Endodermal cell (in vitro differentiated cells): ENCODE data around the gene DDX51. TPM values are rescaled to one million over a fixed set of nuclear protein-coding genes. Genes with fewer than 3 reads are reported as not detected.

Source experiments
- DNase-seq: peaks from one replicate; pipeline ENCODE4 v3.0.0-alpha.2; 2017
- H3K27ac ChIP-seq: 2 replicates; pipeline ENCODE4 v1.5.1; 2013; ENCODE audit warnings: mild to moderate bottlenecking, low read depth, low read length, moderate library complexity
- H3K27me3 ChIP-seq: 2 replicates; pipeline ENCODE4 v1.6.1; 2013; ENCODE audit warnings: mild to moderate bottlenecking, low read length, moderate library complexity; ENCODE audit not compliant: insufficient read depth, control insufficient read depth, poor library complexity, severe bottlenecking
- H3K36me3 ChIP-seq: 2 replicates; pipeline ENCODE4 v1.7.0; 2013; ENCODE audit warnings: mild to moderate bottlenecking, low read length, moderate library complexity; ENCODE audit not compliant: control insufficient read depth, insufficient read depth
- H3K4me1 ChIP-seq: one replicate; pipeline ENCODE4 v1.7.0; 2013; ENCODE audit warnings: low read length; ENCODE audit not compliant: control insufficient read depth, insufficient read depth
- H3K4me3 ChIP-seq: 2 replicates; pipeline ENCODE4 v1.5.1; 2013; ENCODE audit warnings: mild to moderate bottlenecking, low read length, moderate library complexity
- H3K9ac ChIP-seq: 2 replicates; pipeline ENCODE4 v1.6.1; 2013; ENCODE audit warnings: mild to moderate bottlenecking, low read length, moderate library complexity; ENCODE audit not compliant: poor library complexity, severe bottlenecking; ENCODE audit errors: extremely low read depth
- H3K9me3 ChIP-seq: 2 replicates; pipeline ENCODE4 v1.6.1; 2013; ENCODE audit warnings: mild to moderate bottlenecking, low read length, moderate library complexity; ENCODE audit not compliant: control insufficient read depth
- H3K27ac Mint-ChIP-seq: 2 replicates; pipeline ENCODE4 v1.8.0; 2020; ENCODE audit warnings: mixed read lengths
- H3K27me3 Mint-ChIP-seq: 2 replicates; pipeline ENCODE4 v1.8.0; 2021; ENCODE audit warnings: mild to moderate bottlenecking, mixed read lengths; ENCODE audit not compliant: insufficient read depth
- H3K36me3 Mint-ChIP-seq: 2 replicates; pipeline ENCODE4 v1.8.0; 2020; ENCODE audit warnings: low read depth, mixed read lengths
- H3K4me1 Mint-ChIP-seq: 2 replicates; pipeline ENCODE4 v1.8.0; 2020; ENCODE audit warnings: mixed read lengths
- H3K4me3 Mint-ChIP-seq: 2 replicates; pipeline ENCODE4 v1.8.0; 2020; ENCODE audit warnings: mild to moderate bottlenecking, moderate library complexity, mixed read lengths
- H3K9me3 Mint-ChIP-seq: 2 replicates; pipeline ENCODE4 v1.8.0; 2020; ENCODE audit warnings: mild to moderate bottlenecking, mixed read lengths
- CTCF ChIP-seq: fragments of 200-600 bp; sonication (generic); conservative IDR thresholded peaks from 2 replicates; pipeline ENCODE4 v1.5.0; 2021; ENCODE audit warnings: antibody characterized with exemption, mild to moderate bottlenecking
- WGBS, 2 experiments: methylation state at CpG; one replicate each; pipeline versions ENCODE4 v1.1.5 to v1.1.7; 2013; ENCODE audit warnings: missing lambda C conversion rate in 2 of 2, mixed read lengths in 1 of 2; ENCODE audit not compliant: insufficient coverage in 1 of 2, insufficient read length in 1 of 2; 5-methylcytosine and 5-hydroxymethylcytosine counted together
- total RNA-seq, 2 donors: library from RNA; stranded (reverse); fragmentation: NEBNext Ultra II Directional in 1 of 2; extraction: Animal tissue kit (Norgen Biotek cat#: 25700) in 1 of 2; gene quantifications; 2 replicates in 1 of 2; 3 replicates in 1 of 2; pipeline ENCODE4 v1.2.1, GENCODE V29; 2021

The DDX51 gene
- total RNA-seq, 2 donors from 2014 or later, result 31.5 to 33.8 TPM

- no peaks in the 10 kb centered on the region for H3K36me3 Mint-ChIP-seq
Observed at GRCh38 chr12:132188916-132189325, 44.8 kb upstream of the DDX51 start.

GRCh38 chr12:132188451-132188901, 44.4 kb upstream of the DDX51 start:
- no peak overlapping the region for H3K9ac ChIP-seq
- H3K36me3 Mint-ChIP-seq, result no peaks in the 10 kb centered on the region
- no peak overlapping the region for H3K27ac ChIP-seq
- no peak for TF ChIP-seq CTCF
- no peaks in the 10 kb centered on the region for H3K36me3 ChIP-seq
- H3K4me3 Mint-ChIP-seq, result peak overlapping the region; percentile 61
- H3K4me3 ChIP-seq, result no peak overlapping the region
- no peak overlapping the region for H3K27ac Mint-ChIP-seq
- peaks cover 2% of the 10 kb centered on the region for H3K9me3 Mint-ChIP-seq
- peaks cover 80% of the 10 kb centered on the region for H3K27me3 Mint-ChIP-seq
- H3K4me1 ChIP-seq, result no peaks in the 10 kb centered on the region
- H3K4me1 Mint-ChIP-seq, result peaks cover 3% of the 10 kb centered on the region
- peaks cover 32% of the 10 kb centered on the region for H3K27me3 ChIP-seq
- 83 to 87% methylated on average over 9 to 21 of the region's 21 CpGs for WGBS, 2 experiments
- DNase-seq, result no peak
- peaks cover 2% of the 10 kb centered on the region for H3K9me3 ChIP-seq

More at GRCh38 chr12:132188916-132189325, 44.8 kb upstream of the DDX51 start:
- no peaks in the 10 kb centered on the region for H3K36me3 ChIP-seq
- Mint-ChIP-seq H3K27ac (no peak overlapping the region), H3K4me3 (peak overlapping the region; percentile 61), H3K4me1 (peaks cover 3% of the 10 kb centered on the region), H3K9me3 (peaks cover 7% of the 10 kb centered on the region), H3K27me3 (peaks cover 79% of the 10 kb centered on the region)
- peaks cover 7% of the 10 kb centered on the region for H3K9me3 ChIP-seq
- H3K27ac ChIP-seq, result no peak overlapping the region
- no peaks in the 10 kb centered on the region for H3K4me1 ChIP-seq
- TF ChIP-seq CTCF, result peak; percentile 13
- peaks cover 32% of the 10 kb centered on the region for H3K27me3 ChIP-seq
- H3K9ac ChIP-seq, result no peak overlapping the region
- 31 to 51% methylated on average over 14 to 20 of the region's 20 CpGs for WGBS, 2 experiments
- peak overlapping the region; percentile 58 for H3K4me3 ChIP-seq
- DNase-seq, result no peak

- DNase-seq, result no peak
- Mint-ChIP-seq H3K36me3 (no peaks in the 10 kb centered on the region), H3K9me3 (no peaks in the 10 kb centered on the region)
Observed at GRCh38 chr12:132187646-132188450, 43.7 kb upstream of the DDX51 start.

More at GRCh38 chr12:132187646-132188450, 43.7 kb upstream of the DDX51 start:
- no peak overlapping the region for H3K4me3 ChIP-seq
- no peaks in the 10 kb centered on the region for H3K36me3 ChIP-seq
- no peaks in the 10 kb centered on the region for H3K4me1 ChIP-seq
- H3K27me3 ChIP-seq, result peaks cover 32% of the 10 kb centered on the region
- no peak for TF ChIP-seq CTCF
- H3K4me3 Mint-ChIP-seq, result no peak overlapping the region
- H3K9ac ChIP-seq, result no peak overlapping the region
- H3K27me3 Mint-ChIP-seq, result peaks cover 81% of the 10 kb centered on the region
- H3K9me3 ChIP-seq, result no peaks in the 10 kb centered on the region
- no peak overlapping the region for H3K27ac ChIP-seq
- no peak overlapping the region for H3K27ac Mint-ChIP-seq
- 90 to 92% methylated on average over 21 to 35 of the region's 35 CpGs for WGBS, 2 experiments
- peaks cover 3% of the 10 kb centered on the region for H3K4me1 Mint-ChIP-seq
